Activated naive CD8-positive, alpha-beta T cell treated with anti-CD3 and anti-CD28 coated beads, Interleukin-2, amount 10 ng/mL, durations not matched to agents 7 days and 5 days (primary cell): Measurements from ENCODE around the gene TSHZ2. TPM values are rescaled to one million over a fixed set of nuclear protein-coding genes. Genes with fewer than 3 reads are reported as not detected.
"Not testable (repeated sequence)": the region's sequence is repeated elsewhere in the genome, so short reads cannot be mapped to it uniquely, and the experiment has no call there.

Source experiments
- ATAC-seq: fragments of 150-1000 bp; cut with Tn5 transposase; one replicate; pipeline ENCODE4 v1.10.0; 2021; ENCODE audit warnings: low read depth, moderate library complexity
- POLR2A ChIA-PET: fragments of 350-600 bp; sonication (Branson Sonifier 250); formaldehyde crosslinking; loops from one replicate; lab custom pipeline; 2021; ENCODE audit warnings: antibody characterized with exemption; lab: Charles Lee
- DNase-seq: peaks from one replicate; pipeline ENCODE4 v3.0.0; 2021
- H3K27ac Mint-ChIP-seq: one replicate; pipeline ENCODE4 v1.8.0; 2022; ENCODE audit warnings: mild to moderate bottlenecking, mixed read lengths
- H3K27me3 Mint-ChIP-seq: one replicate; pipeline ENCODE4 v1.8.0; 2022; ENCODE audit warnings: mild to moderate bottlenecking, moderate library complexity, mixed read lengths
- H3K36me3 Mint-ChIP-seq: one replicate; pipeline ENCODE4 v1.8.0; 2021; ENCODE audit warnings: mild to moderate bottlenecking, mixed read lengths
- H3K4me1 Mint-ChIP-seq: one replicate; pipeline ENCODE4 v1.8.0; 2021; ENCODE audit warnings: mixed read lengths
- H3K4me3 Mint-ChIP-seq: one replicate; pipeline ENCODE4 v1.8.0; 2022; ENCODE audit warnings: mild to moderate bottlenecking, moderate library complexity, mixed read lengths
- H3K9me3 Mint-ChIP-seq: one replicate; pipeline ENCODE4 v1.8.0; 2021; ENCODE audit warnings: mixed read lengths
- total RNA-seq, 2 experiments: library from RNA; stranded (reverse); gene quantifications; one replicate each; pipeline ENCODE4 v1.2.3, GENCODE V29; 2021

TSHZ2 gene
- total RNA-seq, 2 experiments from 2014 or later: 0.44 to 0.54 TPM

- Mint-ChIP-seq H3K4me3 (no peak overlapping the region), H3K9me3 (no peaks in the 10 kb centered on the region), H3K36me3 (no peaks in the 10 kb centered on the region), H3K4me1 (peaks cover 3% of the 10 kb centered on the region), H3K27me3 (peaks cover 3% of the 10 kb centered on the region), H3K27ac (no peak overlapping the region)
- no peak for ATAC-seq
- DNase-seq: no peak
- POLR2A ChIA-PET: interaction anchor here (0.6 kb wide), 1 partner anchor 17 kb away, joined by 3 read pairs; no protein-coding TSS in a partner anchor
These were observed 344.2 kb downstream of the TSHZ2 start for GRCh38 chr20:53316206-53316937.

DNA sequence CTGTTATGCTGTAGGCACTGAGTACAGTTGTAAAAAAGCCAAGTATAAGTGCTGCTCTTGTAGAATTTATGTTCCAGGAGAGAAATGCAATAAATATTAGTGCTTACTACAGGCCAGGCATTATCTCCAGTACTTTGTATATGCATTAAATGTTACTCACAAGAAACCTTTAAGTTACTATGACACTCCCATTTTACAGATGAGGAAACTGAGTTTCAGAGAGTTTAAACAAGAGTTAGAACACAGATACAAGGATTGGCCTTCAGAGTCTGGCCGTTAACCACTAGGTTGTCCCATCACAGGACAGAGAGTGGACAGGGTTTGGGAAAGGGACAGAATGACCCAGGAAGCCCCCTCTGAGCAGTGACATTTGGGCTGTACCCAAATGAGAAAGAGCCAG, 347.0 kb downstream of the TSHZ2 start:
- no peak for ATAC-seq
- Mint-ChIP-seq H3K9me3 (peaks cover 4% of the 10 kb centered on the region), H3K4me3 (no peak overlapping the region), H3K4me1 (peaks cover 12% of the 10 kb centered on the region), H3K27me3 (peaks cover 3% of the 10 kb centered on the region), H3K36me3 (peaks cover 8% of the 10 kb centered on the region), H3K27ac (no peak overlapping the region)
- DNase-seq: no peak
- POLR2A ChIA-PET: no interaction called here

- ATAC-seq (no peak), DNase-seq (no peak)
- H3K27me3 Mint-ChIP-seq: no peaks in the 10 kb centered on the region
- peaks cover 8% of the 10 kb centered on the region for H3K36me3 Mint-ChIP-seq
- POLR2A ChIA-PET: no interaction called here
- peaks cover 4% of the 10 kb centered on the region for H3K9me3 Mint-ChIP-seq
- no peak overlapping the region for H3K4me3 Mint-ChIP-seq
- H3K27ac Mint-ChIP-seq: no peak overlapping the region
- peaks cover 12% of the 10 kb centered on the region for H3K4me1 Mint-ChIP-seq
These were observed 347.6 kb downstream of the TSHZ2 start for GRCh38 chr20:53319716-53320115.

DNA sequence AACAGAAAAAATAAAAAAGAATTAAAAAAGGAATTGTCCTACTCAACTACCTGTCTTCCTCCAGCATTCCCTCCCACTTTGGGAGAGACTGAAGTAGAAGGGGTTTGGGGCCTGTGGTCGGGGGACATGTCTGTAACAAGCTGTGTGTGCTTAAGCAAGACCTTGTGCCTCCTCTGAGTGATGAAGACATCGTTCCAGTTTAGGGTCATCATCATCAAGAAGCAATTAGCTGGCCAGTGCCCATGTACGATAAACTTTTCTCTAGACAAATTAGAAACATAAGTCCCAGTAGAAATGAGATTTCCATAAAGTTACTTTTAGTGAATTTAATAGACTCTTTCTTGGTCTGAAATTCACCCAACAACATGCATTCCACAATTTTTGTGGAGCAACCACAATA, 348.5 kb downstream of the TSHZ2 start:
- POLR2A ChIA-PET: no interaction called here
- peaks cover 4% of the 10 kb centered on the region for H3K9me3 Mint-ChIP-seq
- no peak for ATAC-seq
- no peaks in the 10 kb centered on the region for H3K27me3 Mint-ChIP-seq
- H3K36me3 Mint-ChIP-seq: peaks cover 8% of the 10 kb centered on the region
- no peak overlapping the region for H3K4me3 Mint-ChIP-seq
- peaks cover 12% of the 10 kb centered on the region for H3K4me1 Mint-ChIP-seq
- no peak overlapping the region for H3K27ac Mint-ChIP-seq
- DNase-seq: no peak

DNA sequence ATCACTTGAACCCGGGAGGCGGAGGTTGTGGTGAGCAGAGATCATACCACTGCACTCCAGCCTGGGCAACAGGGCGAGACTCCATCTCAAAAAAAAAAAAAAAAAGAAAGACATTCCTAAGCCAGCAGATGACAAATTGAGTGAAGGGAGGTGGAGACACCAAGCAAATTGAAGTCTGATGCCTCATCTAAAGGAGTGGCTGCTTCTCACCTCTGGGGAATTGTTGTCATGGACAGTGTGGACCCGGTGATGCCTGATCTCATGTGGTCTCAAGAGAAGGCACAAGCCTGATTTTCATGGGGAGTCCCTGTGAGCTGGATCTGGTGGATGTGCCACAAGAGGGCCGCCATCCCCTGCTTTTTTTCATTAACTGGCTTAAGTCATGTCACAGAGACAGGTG, 349.4 kb downstream of the TSHZ2 start:
- no peak for ATAC-seq
- Mint-ChIP-seq H3K27ac (no peak overlapping the region), H3K27me3 (no peaks in the 10 kb centered on the region), H3K36me3 (peaks cover 8% of the 10 kb centered on the region), H3K9me3 (peaks cover 4% of the 10 kb centered on the region), H3K4me1 (peaks cover 12% of the 10 kb centered on the region), H3K4me3 (no peak overlapping the region)
- POLR2A ChIA-PET: no interaction called here
- no peak for DNase-seq

DNA sequence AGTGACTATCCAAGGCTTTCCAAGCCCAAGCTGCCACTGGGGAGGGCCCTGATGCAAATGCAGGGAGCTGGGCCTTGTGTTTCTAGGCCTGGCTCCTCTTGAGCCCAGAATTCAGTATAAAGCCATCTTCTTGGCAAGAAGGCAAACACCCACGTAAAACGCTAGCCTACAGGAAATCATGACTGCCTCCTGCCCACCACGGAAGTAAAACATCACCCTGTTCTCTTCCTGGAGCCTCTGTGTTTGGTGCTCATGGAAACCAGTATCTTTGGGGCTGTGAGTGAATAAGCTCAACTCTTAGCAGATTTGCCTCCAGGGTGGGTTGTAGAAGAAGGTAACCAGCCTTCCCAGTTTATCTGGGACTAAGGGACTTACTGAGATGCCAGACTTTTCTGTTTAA, 350.5 kb downstream of the TSHZ2 start:
- ATAC-seq: peak; percentile 90
- Mint-ChIP-seq H3K27me3 (no peaks in the 10 kb centered on the region), H3K36me3 (peaks cover 8% of the 10 kb centered on the region), H3K27ac (peak overlapping the region; percentile 83), H3K4me1 (peaks cover 12% of the 10 kb centered on the region), H3K9me3 (peaks cover 7% of the 10 kb centered on the region), H3K4me3 (peak overlapping the region; percentile 14)
- peak; percentile 31 for DNase-seq
- POLR2A ChIA-PET: no interaction called here

- not testable (repeated sequence) for H3K4me3 Mint-ChIP-seq
These were observed 351.3 kb downstream of the TSHZ2 start for GRCh38 chr20:53323460-53323859.

GRCh38 chr20:53324816-53325215, 352.7 kb downstream of the TSHZ2 start:
- Mint-ChIP-seq H3K36me3 (peaks cover 8% of the 10 kb centered on the region), H3K9me3 (peaks cover 7% of the 10 kb centered on the region), H3K4me1 (peaks cover 12% of the 10 kb centered on the region), H3K27ac (no peak overlapping the region), H3K4me3 (no peak overlapping the region), H3K27me3 (no peaks in the 10 kb centered on the region)
- ATAC-seq (no peak), DNase-seq (no peak)
- POLR2A ChIA-PET: no interaction called here

More at GRCh38 chr20:53323460-53323859, 351.3 kb downstream of the TSHZ2 start:
- ATAC-seq, H3K36me3 Mint-ChIP-seq, H3K27me3 Mint-ChIP-seq, H3K27ac Mint-ChIP-seq, POLR2A ChIA-PET, H3K9me3 Mint-ChIP-seq, DNase-seq: not testable (repeated sequence)
- peaks cover 12% of the 10 kb centered on the region for H3K4me1 Mint-ChIP-seq

DNA sequence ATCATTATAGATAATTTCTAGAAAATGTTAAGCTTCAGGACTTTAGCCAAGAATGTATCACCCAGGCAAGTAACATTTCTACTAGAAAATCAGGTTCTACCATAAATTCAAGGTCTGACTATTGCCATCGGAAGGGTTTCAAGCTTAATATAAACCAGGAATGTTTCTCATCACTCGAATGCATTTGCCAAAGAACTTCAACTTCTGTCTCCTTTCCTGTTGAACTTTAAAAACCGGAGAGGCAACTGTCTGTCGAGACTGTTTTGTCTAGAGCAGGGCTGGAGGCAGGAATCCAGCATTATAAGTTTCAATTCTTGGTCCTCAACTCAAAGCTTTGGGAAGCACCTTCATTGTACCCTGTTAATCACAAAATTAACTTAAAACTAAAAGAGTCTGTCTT, 356.8 kb downstream of the TSHZ2 start:
- H3K4me3 Mint-ChIP-seq: no peak overlapping the region
- H3K9me3 Mint-ChIP-seq: peaks cover 3% of the 10 kb centered on the region
- no peak for DNase-seq
- peaks cover under 1% of the 10 kb centered on the region for H3K4me1 Mint-ChIP-seq
- no peaks in the 10 kb centered on the region for H3K27me3 Mint-ChIP-seq
- POLR2A ChIA-PET: interaction anchor here (0.6 kb wide), 1 partner anchor 417 kb away, joined by 4 read pairs; no protein-coding TSS in a partner anchor
- no peak for ATAC-seq
- no peaks in the 10 kb centered on the region for H3K36me3 Mint-ChIP-seq
- H3K27ac Mint-ChIP-seq: no peak overlapping the region

DNA sequence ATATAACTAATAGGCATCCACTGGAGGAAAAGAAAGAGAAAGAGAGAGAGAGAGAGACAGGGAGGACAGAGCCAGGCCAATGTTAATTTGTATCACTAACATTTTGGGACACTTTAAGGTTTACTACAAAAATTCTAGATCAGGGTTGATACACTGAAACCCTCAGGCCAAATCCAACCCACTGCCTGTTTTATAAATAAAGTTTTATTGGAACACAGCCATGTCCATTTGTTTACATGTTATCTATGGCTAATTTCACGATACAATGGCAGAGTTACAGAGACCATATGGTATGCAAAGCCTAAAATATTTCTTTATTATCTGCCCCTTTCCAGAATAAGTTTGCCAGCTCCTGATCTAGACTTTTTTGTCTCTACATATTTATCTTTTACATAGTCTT, 357.6 kb downstream of the TSHZ2 start:
- Mint-ChIP-seq H3K27me3 (no peaks in the 10 kb centered on the region), H3K9me3 (peaks cover 3% of the 10 kb centered on the region), H3K36me3 (no peaks in the 10 kb centered on the region), H3K4me1 (peaks cover 3% of the 10 kb centered on the region), H3K27ac (no peak overlapping the region), H3K4me3 (no peak overlapping the region)
- DNase-seq (no peak), ATAC-seq (no peak)
- POLR2A ChIA-PET: no interaction called here

- ATAC-seq: no peak
- DNase-seq: no peak
- no peak overlapping the region for H3K4me3 Mint-ChIP-seq
- peaks cover 3% of the 10 kb centered on the region for H3K9me3 Mint-ChIP-seq
- H3K36me3 Mint-ChIP-seq: no peaks in the 10 kb centered on the region
- H3K4me1 Mint-ChIP-seq: peaks cover 3% of the 10 kb centered on the region
- POLR2A ChIA-PET: no interaction called here
- H3K27me3 Mint-ChIP-seq: no peaks in the 10 kb centered on the region
- H3K27ac Mint-ChIP-seq: no peak overlapping the region
These were observed 358.5 kb downstream of the TSHZ2 start for GRCh38 chr20:53330601-53331140.

DNA sequence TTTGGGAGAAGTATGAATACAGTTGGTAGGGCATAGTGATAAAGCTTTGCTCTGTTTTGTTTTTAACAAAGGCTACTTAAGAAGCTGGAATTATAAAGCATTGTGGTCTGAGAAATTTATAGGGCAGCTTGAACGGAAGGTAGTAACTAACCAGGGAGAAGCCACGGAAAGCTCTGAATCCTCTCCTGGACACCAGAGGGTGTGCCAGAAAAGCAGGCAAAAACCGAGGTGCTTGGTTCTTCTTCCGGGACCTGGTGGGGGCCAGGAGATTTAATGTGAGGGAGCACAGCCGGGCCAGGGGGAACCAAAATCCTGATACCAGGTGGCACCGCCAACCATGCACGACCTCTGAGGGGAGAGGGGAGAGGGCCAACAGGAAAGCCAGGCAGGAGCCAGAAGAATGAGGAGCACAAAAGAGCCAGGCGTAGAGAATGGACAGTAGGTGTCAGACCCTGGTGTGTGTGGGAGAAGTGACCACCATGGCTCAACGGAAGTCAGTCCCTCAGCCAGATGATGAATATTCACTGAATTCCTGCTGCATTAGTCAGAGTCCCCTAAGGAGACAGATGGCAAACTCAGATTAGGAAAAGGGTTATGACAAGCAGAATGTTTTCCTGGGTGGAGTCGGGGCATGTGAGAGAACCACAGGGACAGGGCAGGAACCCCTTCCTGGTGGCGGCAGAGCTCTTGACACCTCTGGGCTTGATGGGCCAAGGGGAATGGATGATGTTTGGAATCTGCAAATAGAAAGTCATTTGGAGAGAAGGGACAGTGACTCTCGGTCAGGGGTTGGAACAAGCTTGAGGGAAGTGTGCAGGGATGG, 359.2 kb downstream of the TSHZ2 start:
- DNase-seq (no peak), ATAC-seq (no peak)
- Mint-ChIP-seq H3K27ac (no peak overlapping the region), H3K36me3 (no peaks in the 10 kb centered on the region), H3K4me3 (no peak overlapping the region), H3K27me3 (no peaks in the 10 kb centered on the region), H3K4me1 (peaks cover 3% of the 10 kb centered on the region), H3K9me3 (peaks cover 3% of the 10 kb centered on the region)
- POLR2A ChIA-PET: no interaction called here

DNA sequence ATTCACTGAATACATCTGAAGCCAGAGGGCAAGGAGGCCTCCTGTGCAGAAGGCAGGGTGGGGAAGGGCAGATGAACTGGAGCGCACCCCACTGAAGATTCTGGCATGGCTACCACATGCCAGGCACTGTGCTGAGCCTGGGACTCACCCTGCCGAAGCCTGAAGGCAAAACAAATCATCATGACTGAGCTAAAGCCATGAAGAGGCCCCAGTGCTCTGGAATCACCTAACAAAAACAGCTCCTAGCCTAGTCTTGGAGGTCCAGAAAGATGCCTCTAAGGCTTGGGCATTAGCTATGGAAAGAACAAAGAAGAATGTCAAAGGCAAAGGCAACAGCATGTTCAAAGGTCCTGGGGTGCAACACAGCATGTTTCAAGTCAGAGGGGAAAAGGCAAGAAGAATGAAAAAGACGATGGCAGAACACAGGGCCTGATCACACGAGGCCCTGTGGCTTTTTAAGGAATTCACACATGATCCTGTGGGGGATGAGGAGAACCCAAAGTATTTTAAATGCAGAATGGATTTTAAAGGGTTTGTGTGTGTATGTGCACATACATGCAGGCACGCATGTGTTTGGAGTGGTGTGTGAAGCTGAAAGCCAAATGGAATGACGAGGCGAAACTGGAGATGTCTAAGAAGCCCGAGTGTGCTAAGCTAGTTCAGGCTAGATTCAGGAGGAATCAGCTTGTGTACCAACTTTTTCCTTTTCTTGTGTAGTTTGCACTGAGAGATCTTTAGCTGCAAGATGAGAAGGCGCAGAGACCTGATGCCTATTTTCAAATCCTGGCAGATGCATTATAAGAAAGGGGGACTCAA, 360.1 kb downstream of the TSHZ2 start:
- POLR2A ChIA-PET: no interaction called here
- DNase-seq: no peak
- peaks cover 3% of the 10 kb centered on the region for H3K9me3 Mint-ChIP-seq
- H3K36me3 Mint-ChIP-seq: no peaks in the 10 kb centered on the region
- H3K27ac Mint-ChIP-seq: no peak overlapping the region
- no peak overlapping the region for H3K4me3 Mint-ChIP-seq
- ATAC-seq: no peak
- H3K27me3 Mint-ChIP-seq: no peaks in the 10 kb centered on the region
- peaks cover 3% of the 10 kb centered on the region for H3K4me1 Mint-ChIP-seq
